A549 treated with AZD9567 at 1 μM for 4 hours (cell line): ENCODE data around the gene PDLIM7. TPM values are rescaled to one million over a fixed set of nuclear protein-coding genes. Genes with fewer than 3 reads are reported as not detected.

Source experiments
- total RNA-seq: library from RNA; stranded (reverse); fragments of 200-300 nt; extraction: Qiagen RNA extraction; gene quantifications from 5 replicates; pipeline ENCODE4 v1.2.3, GENCODE V29; 2022; ENCODE audit not compliant: insufficient read depth

The PDLIM7 gene, protein sequence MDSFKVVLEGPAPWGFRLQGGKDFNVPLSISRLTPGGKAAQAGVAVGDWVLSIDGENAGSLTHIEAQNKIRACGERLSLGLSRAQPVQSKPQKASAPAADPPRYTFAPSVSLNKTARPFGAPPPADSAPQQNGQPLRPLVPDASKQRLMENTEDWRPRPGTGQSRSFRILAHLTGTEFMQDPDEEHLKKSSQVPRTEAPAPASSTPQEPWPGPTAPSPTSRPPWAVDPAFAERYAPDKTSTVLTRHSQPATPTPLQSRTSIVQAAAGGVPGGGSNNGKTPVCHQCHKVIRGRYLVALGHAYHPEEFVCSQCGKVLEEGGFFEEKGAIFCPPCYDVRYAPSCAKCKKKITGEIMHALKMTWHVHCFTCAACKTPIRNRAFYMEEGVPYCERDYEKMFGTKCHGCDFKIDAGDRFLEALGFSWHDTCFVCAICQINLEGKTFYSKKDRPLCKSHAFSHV
- total RNA-seq = 63.9 to 97.3 TPM (median 89.0 TPM) in 5 replicates

DNA sequence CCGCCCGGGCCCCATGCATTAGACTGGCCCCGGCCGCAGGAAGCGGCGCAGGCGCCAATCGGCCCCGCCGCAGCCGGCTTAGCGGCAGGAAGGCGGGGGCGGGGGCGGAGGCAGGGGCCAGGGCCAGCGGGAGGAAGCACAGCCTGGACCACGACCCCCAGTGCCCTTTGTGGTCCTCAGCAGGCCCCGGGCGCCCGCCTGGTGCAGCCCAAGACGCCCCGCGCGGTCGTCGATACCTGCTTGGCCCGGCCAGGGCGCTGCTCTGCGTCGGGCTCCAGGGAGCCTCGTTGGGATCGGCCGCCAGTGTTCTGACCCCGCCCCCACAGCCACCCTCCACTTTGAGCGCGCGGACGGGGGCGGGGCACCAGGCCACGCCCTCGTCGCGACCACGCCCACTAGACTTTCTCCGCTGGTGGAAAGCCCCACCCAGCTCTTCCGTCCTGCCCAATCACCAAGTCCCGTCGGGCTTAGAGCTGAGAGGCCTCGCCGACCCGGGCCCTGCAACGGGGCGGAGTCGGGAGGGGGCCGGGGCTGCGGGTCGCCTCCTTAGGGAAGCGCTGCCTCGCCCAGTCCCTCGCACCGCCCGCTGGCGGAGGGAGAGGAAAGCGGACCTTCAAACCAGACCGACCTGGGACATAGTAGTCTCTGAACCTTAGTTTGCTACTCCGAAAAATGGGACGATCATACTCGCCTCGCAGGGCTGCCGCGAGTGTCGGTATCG, at the start of gene PDLIM7:
PDLIM7 (minus strand) TSS at position 313 of the 721 bp plus-strand sequence. CDS start 1,092 bp downstream, outside the sequence.

DNA sequence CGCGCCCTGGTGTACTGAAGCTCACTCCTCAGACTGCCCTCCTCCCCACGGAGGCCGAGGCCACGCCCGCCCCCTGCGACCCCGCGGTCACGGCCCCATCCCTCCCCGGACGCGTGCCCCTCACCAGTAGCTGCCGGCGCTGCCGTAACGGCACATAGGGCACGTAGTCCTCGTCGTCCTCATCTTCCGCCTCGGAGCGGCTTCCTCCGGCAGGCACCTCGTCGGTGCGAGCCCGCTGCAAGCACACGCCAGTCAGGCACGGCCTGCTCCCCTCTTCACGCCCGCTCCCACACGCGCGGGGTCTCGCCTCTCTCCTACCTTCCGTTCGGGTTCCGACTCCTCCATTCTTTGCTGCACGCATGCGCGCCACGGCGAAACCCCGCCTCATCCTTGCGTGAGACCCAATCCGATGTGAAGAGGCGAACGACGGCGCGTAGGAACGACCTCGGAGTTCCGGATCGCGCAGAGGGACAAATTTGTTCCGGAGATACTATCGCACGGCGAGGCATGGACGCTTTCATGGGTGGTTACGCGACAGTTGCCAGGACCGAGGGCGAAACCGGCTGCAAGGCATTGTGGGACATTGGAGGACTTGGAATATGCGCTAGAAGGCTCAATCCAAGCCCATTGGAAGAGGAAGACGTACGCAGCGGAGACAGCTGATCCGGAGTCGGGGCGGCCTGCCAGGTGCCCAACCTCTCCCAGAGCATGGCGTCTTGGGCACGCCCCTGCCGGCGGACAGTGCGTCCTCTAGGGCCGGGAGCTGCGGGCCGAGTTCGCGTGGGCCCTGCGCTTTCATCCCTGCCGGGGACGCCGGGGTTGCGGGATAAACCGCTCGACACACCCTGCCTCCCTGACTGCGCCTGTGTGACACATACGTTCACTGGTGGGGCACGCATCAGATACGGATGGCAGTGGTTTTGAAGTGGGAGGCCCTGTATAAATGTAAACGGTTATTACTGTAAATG, 19.5 kb upstream of the PDLIM7 start, which contains the start of gene DDX41:
DDX41 (minus strand) TSS at position 361 of the 968 bp plus-strand sequence; CDS start at position 345, 16 bp downstream.

DNA sequence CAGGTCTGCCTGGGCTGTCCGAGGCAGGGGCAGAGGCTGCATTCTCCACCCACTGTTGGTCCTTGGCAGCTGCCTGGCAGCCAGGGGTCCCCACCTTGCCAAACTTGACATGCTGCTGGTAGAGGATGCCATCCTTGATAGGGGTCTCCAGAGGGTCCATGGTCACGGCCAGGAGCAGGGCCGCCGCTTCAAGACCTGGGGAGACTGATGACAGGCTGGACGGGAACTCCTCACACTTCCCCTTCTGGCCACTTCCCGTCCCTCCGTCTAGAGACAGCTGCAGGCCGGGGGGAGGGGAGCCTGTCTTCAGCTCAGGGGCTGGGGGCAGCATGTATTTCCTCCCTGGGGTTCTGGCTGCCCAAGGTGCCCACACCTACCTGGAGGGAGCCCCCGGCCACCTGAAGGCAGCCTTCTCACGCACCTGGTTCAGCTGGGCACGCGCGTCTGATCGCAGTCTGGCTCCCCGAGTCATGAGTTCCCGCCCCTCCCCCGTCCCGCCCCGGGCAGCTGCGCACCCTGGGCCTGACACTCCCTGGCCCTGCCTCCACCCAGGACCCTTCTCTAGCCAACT, 12.1 kb upstream of the PDLIM7 start, which contains the start of gene DOK3:
DOK3 (minus strand) TSS at position 446 of the 571 bp plus-strand sequence; CDS start at position 160, 286 bp downstream.

DNA sequence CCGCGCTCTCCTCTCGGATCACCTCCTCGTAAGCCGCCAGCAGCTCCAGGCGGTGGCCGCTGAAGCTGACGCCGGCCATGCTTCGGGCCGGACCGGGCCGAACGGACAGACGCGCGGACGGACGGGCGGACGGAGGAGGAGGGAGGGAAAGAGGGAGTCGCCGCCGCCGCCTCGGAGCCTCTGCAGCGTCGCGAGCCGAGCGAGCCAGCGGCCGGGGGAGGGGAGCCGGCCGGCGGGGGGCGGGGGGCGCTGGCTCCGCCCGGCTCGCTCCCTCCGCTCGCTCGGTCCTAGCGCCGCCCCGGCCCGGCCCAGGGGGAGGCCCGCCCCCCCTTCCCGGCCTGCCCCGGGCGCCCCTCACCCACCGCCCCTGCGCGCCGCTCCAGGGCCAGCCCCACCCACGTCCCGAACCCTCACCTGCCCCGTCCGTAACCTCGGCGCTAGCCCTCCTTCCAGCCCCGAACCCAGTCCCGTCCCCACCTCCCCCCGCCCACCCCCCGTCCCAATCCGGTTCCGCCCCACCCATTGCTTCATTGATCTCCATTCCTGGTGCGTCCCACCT, 23.9 kb downstream of the PDLIM7 start, which contains the start of gene DBN1:
DBN1 (minus strand) TSS at position 192 of the 559 bp plus-strand sequence; CDS start at position 79, 113 bp downstream.

DNA sequence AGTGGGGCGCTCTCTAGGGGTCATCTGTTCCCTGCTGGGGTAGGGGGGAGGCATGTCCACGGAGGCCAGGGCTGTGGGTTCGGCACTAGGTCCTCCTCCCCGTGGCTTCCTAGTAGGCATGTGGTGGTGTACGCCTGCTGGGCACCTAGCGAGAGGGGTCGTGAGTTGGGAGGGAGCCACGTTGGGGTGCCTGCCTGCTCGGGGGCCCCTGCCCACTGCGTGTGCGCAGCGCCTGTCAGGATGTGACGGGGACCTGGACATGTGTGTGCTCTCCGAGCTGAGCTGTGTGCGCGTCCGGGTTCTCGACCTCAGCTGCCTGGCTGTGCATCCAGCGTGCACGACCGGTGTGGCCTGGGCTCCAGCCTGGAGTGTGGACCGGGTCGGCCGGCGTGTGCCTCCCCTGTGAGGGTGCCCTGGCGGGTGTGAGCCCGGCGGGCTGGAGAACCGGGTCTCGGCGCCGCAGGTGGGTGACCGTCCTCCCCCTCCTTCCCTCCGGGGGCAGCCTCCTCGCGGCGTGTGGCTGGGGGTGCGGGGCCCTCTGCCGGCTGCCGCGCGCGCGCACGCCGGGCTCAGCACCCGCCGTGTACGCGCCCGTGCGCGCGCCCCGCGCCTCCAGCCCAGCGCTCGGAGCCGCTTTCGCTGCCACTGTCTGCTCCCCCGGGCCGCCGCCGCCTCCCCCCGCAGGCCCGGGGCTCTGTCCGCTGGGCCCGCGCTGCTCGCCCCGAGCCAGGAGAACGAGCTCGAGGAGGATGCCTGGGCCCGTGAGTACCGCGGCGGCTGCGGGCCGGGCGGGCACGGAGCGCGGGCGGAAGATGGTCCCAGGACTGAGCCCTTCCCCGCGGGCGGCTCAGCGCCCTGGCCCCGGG, 51.0 kb downstream of the PDLIM7 start, which contains the start of gene PRR7:
PRR7 (plus strand) TSS at position 615 of the 866 bp plus-strand sequence. CDS start 8,254 bp downstream, outside the sequence.

Other genes starting within 250 kb of the PDLIM7 start
- 24.7 to 30.2 TPM (median 25.1 TPM) in 5 replicates for gene RAB24, start 193.9 kb downstream of the PDLIM7 start, total RNA-seq
- 253 to 392 TPM (median 370 TPM) in 5 replicates for gene PRELID1, start 193.8 kb downstream of the PDLIM7 start, total RNA-seq
- gene MXD3, start 185.7 kb downstream of the PDLIM7 start, total RNA-seq = 19.3 to 26.0 TPM (median 22.7 TPM) in 5 replicates
- 193 to 205 TPM (median 199 TPM) in 5 replicates for gene LMAN2, start 145.9 kb downstream of the PDLIM7 start, total RNA-seq
- 2.7 to 5.5 TPM (median 4.5 TPM) in 5 replicates for gene RGS14, start 139.7 kb downstream of the PDLIM7 start, total RNA-seq
- not detected in 5 replicates for gene SLC34A1, start 113.2 kb downstream of the PDLIM7 start, total RNA-seq
- not detected in 5 replicates for gene PFN3, start 96.9 kb downstream of the PDLIM7 start, total RNA-seq
- 18.6 to 27.6 TPM (median 21.3 TPM) in 5 replicates for gene F12, start 88.0 kb downstream of the PDLIM7 start, total RNA-seq
- gene GRK6, start 70.9 kb downstream of the PDLIM7 start, total RNA-seq = 21.4 to 30.9 TPM (median 27.0 TPM) in 5 replicates
- 15.7 to 35.7 TPM (median 32.9 TPM) in 5 replicates for gene PRR7, start 50.8 kb downstream of the PDLIM7 start, total RNA-seq
- gene DBN1, start 24.0 kb downstream of the PDLIM7 start, total RNA-seq = 50.0 to 70.6 TPM (median 65.3 TPM) in 5 replicates
- gene DOK3, start 12.2 kb upstream of the PDLIM7 start, total RNA-seq = 2.8 to 6.2 TPM (median 4.3 TPM) in 5 replicates
- gene DDX41, start 19.4 kb upstream of the PDLIM7 start, total RNA-seq = 71.2 to 123 TPM (median 115 TPM) in 5 replicates
- gene FAM193B, start 57.0 kb upstream of the PDLIM7 start, total RNA-seq = 29.7 to 32.8 TPM (median 32.0 TPM) in 5 replicates
- gene TMED9, start 94.6 kb upstream of the PDLIM7 start, total RNA-seq = 280 to 291 TPM (median 282 TPM) in 5 replicates
- gene B4GALT7, start 102.5 kb upstream of the PDLIM7 start, total RNA-seq = 21.0 to 31.6 TPM (median 29.1 TPM) in 5 replicates